Lower leg skin (tissue), 3 donors: Measurements from ENCODE around the gene FILIP1.

ENCODE experiments used
- CTCF ChIP-seq, 3 donors: fragments of 450-650 bp; IDR thresholded peaks; one replicate each; pipeline ENCODE4 v1.5.1; 2016; ENCODE audit warnings: antibody characterized with exemption in 3 of 3, mild to moderate bottlenecking in 3 of 3, moderate library complexity in 2 of 3
- POLR2A ChIP-seq, 2 donors: fragments of 450-650 bp; IDR thresholded peaks; one replicate each; pipeline ENCODE4 v1.6.1; 2016 to 2017; ENCODE audit warnings: antibody characterized with exemption in 2 of 2, mild to moderate bottlenecking in 1 of 2, moderate library complexity in 1 of 2

GRCh38 chr6:75344455-75344854 is 149.1 kb downstream of the FILIP1 start:
- TF ChIP-seq CTCF (IDR thresholded peaks at IDR 0.05): no peak
- TF ChIP-seq POLR2A (IDR thresholded peaks at IDR 0.05): no peak
